HepG2 (cell line): ENCODE results near the gene HRG. TPM values are rescaled to one million over a fixed set of nuclear protein-coding genes. Genes with fewer than 3 reads are reported as not detected.

ENCODE experiments used
- DMAP1 ChIP-seq: IDR thresholded peaks from 2 replicates; pipeline ENCODE4 v1.6.1; 2016
- DZIP1 ChIP-seq: sonication (generic); formaldehyde crosslinking; IDR thresholded peaks from 2 replicates; pipeline ENCODE4 v1.5.0; 2020; ENCODE audit warnings: mild to moderate bottlenecking, missing genetic modification reagents
- FOXP4 ChIP-seq: sonication (generic); formaldehyde crosslinking; IDR thresholded peaks from 2 replicates; pipeline ENCODE4 v1.4.0; 2020; ENCODE audit warnings: missing genetic modification reagents
- GLI4 ChIP-seq: sonication (generic); formaldehyde crosslinking; IDR thresholded peaks from 2 replicates; pipeline ENCODE4 v1.5.1; 2020; ENCODE audit warnings: missing genetic modification reagents, mild to moderate bottlenecking, moderate library complexity, borderline replicate concordance
- MIXL1 ChIP-seq: IDR thresholded peaks from 2 replicates; pipeline ENCODE4 v1.6.1; 2016
- MTA1 ChIP-seq: sonication (generic); formaldehyde crosslinking; IDR thresholded peaks from 2 replicates; pipeline ENCODE4 v1.4.0; 2020; ENCODE audit warnings: missing genetic modification reagents, mild to moderate bottlenecking, borderline replicate concordance
- MXD4 ChIP-seq: IDR thresholded peaks from 2 replicates; pipeline ENCODE4 v1.6.1; 2016; ENCODE audit warnings: mild to moderate bottlenecking, missing biosample characterization, missing genetic modification reagents
- NFATC3 ChIP-seq: sonication (generic); formaldehyde crosslinking; IDR thresholded peaks from 2 replicates; pipeline ENCODE4 v1.5.1; 2020; ENCODE audit warnings: mild to moderate bottlenecking, missing genetic modification reagents
- RBM22 ChIP-seq: fragments of 200-400 bp; formaldehyde crosslinking; optimal IDR thresholded peaks from 2 replicates; pipeline ENCODE3; 2017; ENCODE audit warnings: mild to moderate bottlenecking, low read length, moderate library complexity
- RFXANK ChIP-seq: IDR thresholded peaks from 2 replicates; pipeline ENCODE4 v1.6.1; 2016
- RORA ChIP-seq: sonication (generic); formaldehyde crosslinking; IDR thresholded peaks from 2 replicates; pipeline ENCODE4 v1.5.0; 2020; ENCODE audit warnings: mild to moderate bottlenecking, missing genetic modification reagents, moderate library complexity
- SIX1 ChIP-seq: sonication (generic); formaldehyde crosslinking; IDR thresholded peaks from 2 replicates; pipeline ENCODE4 v1.4.0; 2020; ENCODE audit warnings: missing genetic modification reagents, borderline replicate concordance
- ZMYM4 ChIP-seq: sonication (generic); formaldehyde crosslinking; IDR thresholded peaks from 2 replicates; pipeline ENCODE4 v1.8.1; 2023; ENCODE audit warnings: mild to moderate bottlenecking, missing genetic modification reagents
- ZNF280B ChIP-seq: sonication (generic); formaldehyde crosslinking; IDR thresholded peaks from 2 replicates; pipeline ENCODE4 v1.5.0; 2020; ENCODE audit warnings: missing genetic modification reagents, mild to moderate bottlenecking, borderline replicate concordance
- ZNF790 ChIP-seq: sonication (generic); formaldehyde crosslinking; IDR thresholded peaks from 2 replicates; pipeline ENCODE4 v1.8.0; 2022; ENCODE audit warnings: missing genetic modification reagents, mild to moderate bottlenecking, borderline replicate concordance
- ZNF891 ChIP-seq: sonication (generic); formaldehyde crosslinking; IDR thresholded peaks from 2 replicates; pipeline ENCODE4 v1.5.0; 2020; ENCODE audit warnings: mild to moderate bottlenecking, missing genetic modification reagents
- polyA plus RNA-seq, 8 experiments: library from polyadenylated mRNA; depleted of rRNA in 3 of 8; stranded (reverse) in 7 of 8; unstranded in 1 of 8; fragments of >200 nt; fragmentation: Illumina TruSeq in 4 of 8; extraction: Trizol in 4 of 8; gene quantifications; 2 replicates each; pipeline versions ENCODE4 v1.2.1 to v1.2.3, GENCODE V29; 2011 to 2016; ENCODE audit warnings: low read depth in 4 of 8, missing spikeins in 1 of 8, mixed read lengths in 1 of 8; ENCODE audit not compliant: insufficient read depth in 1 of 8
- total RNA-seq, 5 experiments: library from RNA; depleted of rRNA; stranded (reverse); fragments of >200 nt; fragmentation: Illumina TruSeq; extraction: Trizol; gene quantifications; 2 replicates each; pipeline ENCODE4 v1.2.3, GENCODE V29; 2016; ENCODE audit warnings: low read depth in 1 of 5
- TF ChIP-seq, protein P1 (sequence below): sonication (generic); formaldehyde crosslinking; IDR thresholded peaks from 2 replicates; pipeline ENCODE4 v1.4.0; 2020; ENCODE audit warnings: mild to moderate bottlenecking, missing genetic modification reagents
- TF ChIP-seq, protein P2 (sequence below): IDR thresholded peaks from 2 replicates; pipeline ENCODE4 v1.6.1; 2012; ENCODE audit warnings: low read depth, low read length, improper control_type of control experiment
- TF ChIP-seq, protein P3 (sequence below): conservative IDR thresholded peaks from 2 replicates; pipeline ENCODE4 v1.6.1; 2018; ENCODE audit warnings: missing genetic modification reagents

The HRG gene
- total and polyA plus RNA-seq, 2 of the 13 experiments (the other 11 are each of a cell fraction or from before 2014, with no cell fraction given) = 0.09 to 0.11 TPM

- TF ChIP-seq DZIP1 (CRISPR knock-in tag) (no peak), MTA1 (no peak; the same call in 1 of the 2 replicates), ZMYM4 (peak; percentile 90), NFATC3 (0 out of 2 replicates have a peak, but pooled peaks have one; percentile 57), RORA (CRISPR knock-in tag) (no peak), RBM22 (no peak), SIX1 (CRISPR knock-in tag) (no peak), FOXP4 (CRISPR knock-in tag) (peak; percentile 93), MXD4 (no peak), ZNF280B (no peak), RFXANK (no peak), GLI4 (no peak), DMAP1 (CRISPR knock-in tag) (no peak), ZNF891 (CRISPR knock-in tag) (no peak; the same call in 1 of the 2 replicates), MIXL1 (CRISPR knock-in tag) (peak; percentile 82; the same call in 1 of the 2 replicates), ZNF790 (CRISPR knock-in tag) (no peak)
- TF ChIP-seq, protein P1, sequence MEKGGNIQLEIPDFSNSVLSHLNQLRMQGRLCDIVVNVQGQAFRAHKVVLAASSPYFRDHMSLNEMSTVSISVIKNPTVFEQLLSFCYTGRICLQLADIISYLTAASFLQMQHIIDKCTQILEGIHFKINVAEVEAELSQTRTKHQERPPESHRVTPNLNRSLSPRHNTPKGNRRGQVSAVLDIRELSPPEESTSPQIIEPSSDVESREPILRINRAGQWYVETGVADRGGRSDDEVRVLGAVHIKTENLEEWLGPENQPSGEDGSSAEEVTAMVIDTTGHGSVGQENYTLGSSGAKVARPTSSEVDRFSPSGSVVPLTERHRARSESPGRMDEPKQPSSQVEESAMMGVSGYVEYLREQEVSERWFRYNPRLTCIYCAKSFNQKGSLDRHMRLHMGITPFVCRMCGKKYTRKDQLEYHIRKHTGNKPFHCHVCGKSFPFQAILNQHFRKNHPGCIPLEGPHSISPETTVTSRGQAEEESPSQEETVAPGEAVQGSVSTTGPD (CRISPR knock-in tag) = no peak
- TF ChIP-seq, protein P2, sequence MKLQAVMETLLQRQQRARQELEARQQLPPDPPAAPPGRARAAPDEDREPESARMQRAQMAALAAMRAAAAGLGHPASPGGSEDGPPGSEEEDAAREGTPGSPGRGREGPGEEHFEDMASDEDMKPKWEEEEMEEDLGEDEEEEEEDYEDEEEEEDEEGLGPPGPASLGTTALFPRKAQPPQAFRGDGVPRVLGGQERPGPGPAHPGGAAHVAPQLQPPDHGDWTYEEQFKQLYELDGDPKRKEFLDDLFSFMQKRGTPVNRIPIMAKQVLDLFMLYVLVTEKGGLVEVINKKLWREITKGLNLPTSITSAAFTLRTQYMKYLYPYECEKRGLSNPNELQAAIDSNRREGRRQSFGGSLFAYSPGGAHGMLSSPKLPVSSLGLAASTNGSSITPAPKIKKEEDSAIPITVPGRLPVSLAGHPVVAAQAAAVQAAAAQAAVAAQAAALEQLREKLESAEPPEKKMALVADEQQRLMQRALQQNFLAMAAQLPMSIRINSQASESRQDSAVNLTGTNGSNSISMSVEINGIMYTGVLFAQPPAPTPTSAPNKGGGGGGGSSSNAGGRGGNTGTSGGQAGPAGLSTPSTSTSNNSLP = peak; percentile 68
- TF ChIP-seq, protein P3, sequence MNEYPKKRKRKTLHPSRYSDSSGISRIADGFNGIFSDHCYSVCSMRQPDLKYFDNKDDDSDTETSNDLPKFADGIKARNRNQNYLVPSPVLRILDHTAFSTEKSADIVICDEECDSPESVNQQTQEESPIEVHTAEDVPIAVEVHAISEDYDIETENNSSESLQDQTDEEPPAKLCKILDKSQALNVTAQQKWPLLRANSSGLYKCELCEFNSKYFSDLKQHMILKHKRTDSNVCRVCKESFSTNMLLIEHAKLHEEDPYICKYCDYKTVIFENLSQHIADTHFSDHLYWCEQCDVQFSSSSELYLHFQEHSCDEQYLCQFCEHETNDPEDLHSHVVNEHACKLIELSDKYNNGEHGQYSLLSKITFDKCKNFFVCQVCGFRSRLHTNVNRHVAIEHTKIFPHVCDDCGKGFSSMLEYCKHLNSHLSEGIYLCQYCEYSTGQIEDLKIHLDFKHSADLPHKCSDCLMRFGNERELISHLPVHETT (CRISPR knock-in tag) = no peak
Observed at GRCh38 chr3:186630950-186631641, 34.7 kb upstream of the HRG start (continued).
